AG09309 (cell line): Measurements from ENCODE around the gene ANXA5.
A peak's percentile ranks its signal among the peaks of the same experiment; 100 is the strongest.
"Not testable (repeated sequence)": the region's sequence is repeated elsewhere in the genome, so short reads cannot be mapped to it uniquely, and the experiment has no call there.

Source experiments
- DNase-seq: peaks from one replicate; pipeline ENCODE4 v3.0.0-alpha.2; 2010; ENCODE audit warnings: low read depth
- H3K4me3 ChIP-seq: 2 replicates; pipeline ENCODE4 v1.5.1; 2011; ENCODE audit warnings: mild to moderate bottlenecking, low read depth, low read length, moderate library complexity; ENCODE audit not compliant: control insufficient read depth
- TF ChIP-seq, protein P1 (sequence below): IDR thresholded peaks from 2 replicates; pipeline ENCODE4 v1.5.1; 2011; ENCODE audit warnings: mild to moderate bottlenecking, low read depth, low read length, inconsistent platforms; ENCODE audit not compliant: insufficient read depth, control insufficient read depth; ENCODE audit errors: missing control alignments

ANXA5 gene

DNA sequence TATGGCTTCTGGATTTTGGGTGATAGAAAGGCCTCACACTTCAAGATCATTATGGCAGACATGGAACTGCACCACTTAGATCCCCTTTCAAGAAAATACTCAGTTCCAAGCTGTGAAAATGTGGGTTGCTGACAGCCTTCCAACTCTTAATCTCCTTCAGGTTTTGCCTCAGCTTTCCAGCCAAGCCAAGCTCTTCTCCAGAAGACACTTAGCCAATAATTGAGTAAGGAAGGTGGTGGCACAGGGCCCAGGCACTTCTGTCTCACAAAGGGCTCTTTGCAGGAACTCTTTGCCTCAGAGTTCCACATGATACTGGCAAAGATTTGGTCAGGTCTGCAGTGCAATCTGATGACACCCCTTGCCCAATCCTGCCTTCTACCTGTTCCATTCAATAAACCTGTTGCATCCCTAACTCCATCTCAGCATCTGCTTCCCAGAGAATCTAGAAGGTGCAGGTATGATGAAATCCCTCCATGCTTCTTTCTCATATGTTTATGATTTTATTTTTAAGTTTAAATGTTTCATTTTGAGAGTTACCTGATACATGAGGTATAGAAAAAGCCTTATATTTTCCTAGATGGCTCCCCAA is 30.6 kb downstream of the ANXA5 start:
- TF ChIP-seq, protein P1, sequence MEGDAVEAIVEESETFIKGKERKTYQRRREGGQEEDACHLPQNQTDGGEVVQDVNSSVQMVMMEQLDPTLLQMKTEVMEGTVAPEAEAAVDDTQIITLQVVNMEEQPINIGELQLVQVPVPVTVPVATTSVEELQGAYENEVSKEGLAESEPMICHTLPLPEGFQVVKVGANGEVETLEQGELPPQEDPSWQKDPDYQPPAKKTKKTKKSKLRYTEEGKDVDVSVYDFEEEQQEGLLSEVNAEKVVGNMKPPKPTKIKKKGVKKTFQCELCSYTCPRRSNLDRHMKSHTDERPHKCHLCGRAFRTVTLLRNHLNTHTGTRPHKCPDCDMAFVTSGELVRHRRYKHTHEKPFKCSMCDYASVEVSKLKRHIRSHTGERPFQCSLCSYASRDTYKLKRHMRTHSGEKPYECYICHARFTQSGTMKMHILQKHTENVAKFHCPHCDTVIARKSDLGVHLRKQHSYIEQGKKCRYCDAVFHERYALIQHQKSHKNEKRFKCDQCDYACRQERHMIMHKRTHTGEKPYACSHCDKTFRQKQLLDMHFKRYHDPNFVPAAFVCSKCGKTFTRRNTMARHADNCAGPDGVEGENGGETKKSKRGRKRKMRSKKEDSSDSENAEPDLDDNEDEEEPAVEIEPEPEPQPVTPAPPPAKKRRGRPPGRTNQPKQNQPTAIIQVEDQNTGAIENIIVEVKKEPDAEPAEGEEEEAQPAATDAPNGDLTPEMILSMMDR = no peak
- DNase-seq = no peak
- H3K4me3 ChIP-seq = no peak overlapping the region

DNA sequence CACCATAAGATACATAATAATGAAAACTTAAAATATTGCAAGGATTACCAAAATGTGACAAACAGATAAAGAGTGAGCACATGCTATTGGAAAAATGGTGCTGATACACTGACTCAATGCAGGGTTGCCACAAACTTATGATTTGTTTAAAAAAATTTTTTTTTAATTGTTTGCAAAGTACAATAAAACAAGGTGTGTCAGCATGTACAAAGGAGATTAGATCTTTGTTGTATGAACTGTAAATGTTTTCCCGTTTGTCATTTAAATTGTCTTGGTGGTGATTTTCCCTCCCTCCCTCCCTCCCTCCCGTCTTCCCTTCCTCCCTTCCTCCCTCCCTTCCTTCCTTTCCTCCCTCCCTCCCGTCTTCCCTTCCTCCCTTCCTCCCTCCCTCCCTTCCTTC is 31.4 kb downstream of the ANXA5 start:
- TF ChIP-seq, protein P1 = no peak
- no peak for DNase-seq
- H3K4me3 ChIP-seq = no peak overlapping the region

- no peak for DNase-seq
- TF ChIP-seq, protein P1 = no peak
- no peak overlapping the region for H3K4me3 ChIP-seq
These were observed 34.6 kb downstream of the ANXA5 start for GRCh38 chr4:121662225-121662624.

GRCh38 chr4:121660175-121660933 is 36.4 kb downstream of the ANXA5 start:
- not testable (repeated sequence) for H3K4me3 ChIP-seq, DNase-seq

GRCh38 chr4:121658125-121658524 is 38.7 kb downstream of the ANXA5 start:
- DNase-seq = no peak
- TF ChIP-seq, protein P1 = no peak
- H3K4me3 ChIP-seq = no peak overlapping the region

- no peak overlapping the region for H3K4me3 ChIP-seq
- TF ChIP-seq, protein P1 = peak; percentile 52
- peak; percentile 54 for DNase-seq
These were observed 40.5 kb downstream of the ANXA5 start for GRCh38 chr4:121656269-121656641.
